Suprapubic skin (tissue), 4 donors: ENCODE results near the gene HAS3.

Experiments used
- CTCF ChIP-seq, 2 donors: fragments of 200-600 bp in 1 of 2; fragments of 450-650 bp in 1 of 2; sonication (generic) in 1 of 2; IDR thresholded peaks; one replicate each; pipeline ENCODE4 v1.5.1; 2016 to 2019; ENCODE audit warnings: antibody characterized with exemption in 2 of 2, mild to moderate bottlenecking in 1 of 2, moderate library complexity in 1 of 2
- POLR2A ChIP-seq, 2 donors: fragments of 450-650 bp; IDR thresholded peaks; one replicate each; pipeline ENCODE4 v1.6.1; 2017; ENCODE audit warnings: antibody characterized with exemption in 2 of 2, mild to moderate bottlenecking in 2 of 2, moderate library complexity in 2 of 2
- POLR2AphosphoS5 ChIP-seq, 3 donors: sonication (generic); formaldehyde crosslinking; IDR thresholded peaks; one replicate each; pipeline ENCODE4 v1.6.1; 2017; ENCODE audit warnings: antibody characterized with exemption in 3 of 3

GRCh38 chr16:69071036-69071435 is 34.4 kb upstream of the HAS3 start:
- TF ChIP-seq CTCF (IDR thresholded peaks at IDR 0.05), result no peak
- no peak for TF ChIP-seq POLR2A (IDR thresholded peaks at IDR 0.05)
- no peak for TF ChIP-seq POLR2AphosphoS5 (IDR thresholded peaks at IDR 0.05)
